Sciatic nerve (tissue), 2 donors: ENCODE results near the gene SDF2. TPM values are rescaled to one million over a fixed set of nuclear protein-coding genes. Genes with fewer than 3 reads are reported as not detected.
A peak's percentile ranks its signal among the peaks of the same experiment; 100 is the strongest.

Source experiments
- ATAC-seq: fragments of 200-7000 bp; cut with Tn5 transposase; one replicate; pipeline ENCODE4 v1.9.1; 2020; ENCODE audit warnings: mild to moderate bottlenecking, moderate library complexity
- DNase-seq: peaks from one replicate; pipeline ENCODE4 v3.0.0-alpha.2; 2020; ENCODE audit warnings: low spot score
- intact Hi-C: fragments of 100-400 bp; cut with DNase I; formaldehyde crosslinking; loops from one replicate; pipeline ENCODE4 v1.14.2; 2022
- total RNA-seq: library from RNA; stranded (reverse); fragmentation: NEBNext Ultra II Directional; extraction: Animal tissue kit (Norgen Biotek cat#: 25700); gene quantifications from one replicate; pipeline ENCODE4 v1.2.1, GENCODE V29; 2021
- donor health status: DM: no; HTN: no; CAD: no.
- donor health status: DM: no; HTN: no; CAD: no.

SDF2 gene
- total RNA-seq, 1 donor from 2014 or later: 33.7 TPM

DNA sequence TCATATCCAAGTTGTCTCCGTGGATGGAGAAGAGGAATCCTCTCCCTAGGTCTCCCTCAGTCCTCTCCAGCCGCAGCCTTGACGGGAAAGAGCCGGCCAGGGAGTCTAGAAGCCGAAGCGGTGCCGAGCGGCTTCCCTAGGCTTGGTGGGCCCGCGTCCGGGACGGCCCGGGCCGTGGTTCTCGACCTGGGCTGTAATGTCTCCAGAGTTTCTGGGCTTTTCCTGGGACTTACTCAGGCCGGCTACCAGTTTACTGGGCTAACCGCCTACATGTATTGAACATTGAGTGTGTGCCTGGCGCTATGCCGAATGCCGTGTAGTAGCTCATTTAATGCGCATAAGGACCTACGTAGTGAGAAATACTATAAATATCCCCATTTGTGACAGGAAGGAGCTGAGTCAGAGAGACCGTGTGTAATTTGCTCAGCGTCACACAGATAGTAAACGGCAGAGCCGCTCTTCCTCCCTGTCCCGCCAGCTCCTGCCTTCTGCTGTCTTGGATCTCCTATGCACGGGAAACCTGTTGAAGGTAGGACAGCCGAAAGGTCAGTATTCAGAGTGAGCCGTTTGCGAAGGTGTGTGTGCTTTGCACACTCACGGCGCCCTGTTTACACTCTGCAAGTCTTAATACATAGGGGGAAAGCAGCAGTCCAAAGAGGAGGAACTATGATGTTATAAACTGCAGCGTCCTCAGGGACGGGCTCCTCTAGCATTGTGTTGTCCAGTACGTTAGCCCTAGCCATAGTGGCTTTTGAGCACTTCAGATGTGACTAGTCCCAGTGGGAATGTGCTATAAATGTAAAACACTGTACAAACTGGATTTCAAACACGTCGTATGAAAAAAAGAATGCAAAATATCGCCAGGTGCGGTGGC lies 62.2 kb downstream of the SDF2 start:
- peak; percentile 76 for ATAC-seq
- peak; percentile 77 for DNase-seq
- intact Hi-C loops: loop anchor here (5.0 kb wide), 1 partner anchor 953 kb away; no protein-coding TSS in a partner anchor

DNA sequence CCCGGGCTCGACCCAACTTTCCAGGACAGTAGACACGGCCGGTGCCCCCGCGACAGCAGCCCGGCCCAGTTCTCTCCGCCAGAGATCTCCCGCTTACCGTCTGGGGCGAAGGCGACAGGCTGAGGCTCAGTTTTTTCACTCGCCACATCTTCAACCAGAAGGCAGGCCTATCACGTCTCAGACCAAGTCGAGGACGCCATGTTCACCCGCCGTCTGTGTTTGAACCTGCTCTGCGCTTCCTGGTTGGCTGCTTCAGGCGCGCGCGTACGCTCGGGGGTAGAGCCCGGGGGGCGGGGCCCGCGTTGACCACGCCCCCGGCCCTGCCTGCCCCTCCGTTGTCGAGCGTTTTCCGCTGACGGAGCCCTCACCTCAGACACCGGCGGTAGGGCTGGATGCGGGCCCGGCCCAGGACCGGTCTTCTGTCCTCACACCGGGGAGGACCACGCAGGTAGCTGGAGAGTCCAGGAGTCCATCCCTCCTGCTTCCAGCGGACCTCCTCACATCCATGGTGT lies 62.9 kb downstream of the SDF2 start, which contains the start of gene SPAG5:
Gene SPAG5 (minus strand): TSS at position 227 of the 512 bp plus-strand sequence. CDS start 79 bp downstream, at position 148.
- ATAC-seq (peak; percentile 100), DNase-seq (peak; percentile 93)
- intact Hi-C loops: loop anchor here (5.0 kb wide), 1 partner anchor 953 kb away; no protein-coding TSS in a partner anchor

DNA sequence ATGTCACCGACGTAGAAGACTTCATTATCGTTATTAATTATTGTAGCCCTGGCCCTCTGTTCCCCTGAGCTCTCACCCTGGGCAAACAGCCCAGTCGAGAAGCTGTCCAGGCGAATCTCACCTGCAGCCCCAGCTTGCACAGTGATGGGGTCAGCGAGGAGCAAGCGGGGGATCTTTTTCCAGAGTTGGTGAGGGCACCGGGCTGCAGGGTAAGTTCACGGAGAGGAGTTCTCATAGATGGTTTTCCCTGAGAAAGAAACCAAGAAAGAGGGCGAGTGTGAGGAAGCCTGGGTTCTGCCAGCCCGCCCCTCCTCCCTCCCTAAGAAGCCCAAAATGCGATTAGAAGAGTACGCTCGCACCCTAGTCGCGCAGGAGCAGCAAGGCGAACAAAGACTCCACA lies 63.3 kb downstream of the SDF2 start:
- intact Hi-C loops: loop anchor here (5.0 kb wide), 1 partner anchor 954 kb away; no protein-coding TSS in a partner anchor
- ATAC-seq: no peak
- DNase-seq: no peak

Other genes starting within 250 kb of the SDF2 start
- not detected for gene SLC13A2, start 188.3 kb downstream of the SDF2 start, total RNA-seq
- gene FOXN1, start 155.6 kb downstream of the SDF2 start, total RNA-seq: not detected
- 28.3 TPM for gene UNC119, start 109.3 kb downstream of the SDF2 start, total RNA-seq
- 40.4 TPM for gene PIGS, start 90.4 kb downstream of the SDF2 start, total RNA-seq
- gene ALDOC, start 85.0 kb downstream of the SDF2 start, total RNA-seq: 99.7 TPM
- gene SPAG5, start 62.9 kb downstream of the SDF2 start, total RNA-seq: 20.9 TPM
- gene RSKR, start 47.7 kb downstream of the SDF2 start, total RNA-seq: 14.4 TPM
- gene BLTP2, start 16.7 kb downstream of the SDF2 start, total RNA-seq: 115 TPM
- gene SUPT6H, start 299 bp upstream of the SDF2 start, total RNA-seq: 70.7 TPM
- gene PROCA1, start 50.0 kb upstream of the SDF2 start, total RNA-seq: 7.6 TPM
- gene RAB34, start 56.0 kb upstream of the SDF2 start, total RNA-seq: 81.3 TPM
- gene RPL23A, start 58.1 kb upstream of the SDF2 start, total RNA-seq: 1,089 TPM
- gene TLCD1, start 64.3 kb upstream of the SDF2 start, total RNA-seq: 3.1 TPM
- gene NEK8, start 66.9 kb upstream of the SDF2 start, total RNA-seq: 3.4 TPM
- gene TRAF4, start 82.1 kb upstream of the SDF2 start, total RNA-seq: 39.2 TPM
- 17.3 TPM for gene FAM222B, start 180.9 kb upstream of the SDF2 start, total RNA-seq
- gene ERAL1, start 193.1 kb upstream of the SDF2 start, total RNA-seq: 23.0 TPM
- 111 TPM for gene FLOT2, start 235.8 kb upstream of the SDF2 start, total RNA-seq
- gene DHRS13, start 241.2 kb upstream of the SDF2 start, total RNA-seq: 9.6 TPM